Amniotic epithelial cell (primary cell): ENCODE measurements around the gene PSMB3.
"Not testable (repeated sequence)": the region's sequence is repeated elsewhere in the genome, so short reads cannot be mapped to it uniquely, and the experiment has no call there.

Experiments
- DNase-seq: peaks from one replicate; pipeline ENCODE4 v3.0.0-alpha.2; 2010; ENCODE audit warnings: low read depth

The PSMB3 gene

DNA sequence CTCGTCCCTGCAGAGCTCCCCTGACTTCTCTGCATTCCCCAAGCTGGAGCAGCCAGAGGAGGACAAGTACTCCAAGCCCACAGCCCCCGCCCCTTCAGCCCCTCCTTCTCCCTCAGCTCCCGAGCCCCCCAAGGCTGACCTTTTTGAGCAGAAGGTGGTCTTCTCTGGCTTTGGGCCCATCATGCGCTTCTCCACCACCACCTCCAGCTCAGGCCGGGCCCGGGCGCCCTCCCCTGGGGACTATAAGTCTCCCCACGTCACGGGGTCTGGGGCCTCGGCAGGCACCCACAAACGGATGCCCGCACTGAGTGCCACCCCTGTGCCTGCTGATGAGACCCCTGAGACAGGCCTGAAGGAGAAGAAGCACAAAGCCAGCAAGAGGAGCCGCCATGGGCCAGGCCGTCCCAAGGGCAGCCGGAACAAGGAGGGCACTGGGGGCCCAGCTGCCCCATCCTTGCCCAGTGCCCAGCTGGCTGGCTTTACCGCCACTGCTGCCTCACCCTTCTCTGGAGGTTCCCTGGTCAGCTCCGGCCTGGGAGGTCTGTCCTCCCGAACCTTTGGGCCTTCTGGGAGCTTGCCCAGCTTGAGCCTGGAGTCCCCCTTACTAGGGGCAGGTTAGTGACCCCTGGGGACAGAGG lies 36.1 kb upstream of the PSMB3 start:
- DNase-seq, result no peak

DNA sequence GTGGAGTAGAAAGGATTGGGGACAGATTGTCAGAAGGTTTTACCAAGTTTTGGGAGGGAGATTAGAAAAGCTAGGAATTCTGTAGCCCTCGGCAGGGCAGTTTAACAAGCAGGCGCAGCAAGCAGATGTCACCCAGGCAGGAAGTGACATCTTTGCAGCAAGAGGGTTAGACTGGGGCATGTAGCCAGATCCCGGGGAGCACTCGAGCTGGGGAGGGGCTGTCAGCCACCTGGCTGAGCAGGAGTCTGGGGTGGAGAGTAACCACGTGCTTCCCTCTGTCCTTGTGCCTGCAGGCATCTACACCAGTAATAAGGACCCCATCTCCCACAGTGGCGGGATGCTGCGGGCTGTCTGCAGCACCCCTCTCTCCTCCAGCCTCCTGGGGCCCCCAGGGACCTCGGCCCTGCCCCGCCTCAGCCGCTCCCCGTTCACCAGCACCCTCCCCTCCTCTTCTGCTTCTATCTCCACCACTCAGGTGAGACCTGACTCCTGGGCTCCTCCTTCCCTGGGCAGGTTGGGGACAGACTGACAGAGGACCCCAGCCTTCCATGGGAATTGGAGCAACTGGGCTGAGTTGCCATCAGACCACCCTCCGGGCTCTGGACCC lies 35.3 kb upstream of the PSMB3 start:
- DNase-seq, result no peak

DNA sequence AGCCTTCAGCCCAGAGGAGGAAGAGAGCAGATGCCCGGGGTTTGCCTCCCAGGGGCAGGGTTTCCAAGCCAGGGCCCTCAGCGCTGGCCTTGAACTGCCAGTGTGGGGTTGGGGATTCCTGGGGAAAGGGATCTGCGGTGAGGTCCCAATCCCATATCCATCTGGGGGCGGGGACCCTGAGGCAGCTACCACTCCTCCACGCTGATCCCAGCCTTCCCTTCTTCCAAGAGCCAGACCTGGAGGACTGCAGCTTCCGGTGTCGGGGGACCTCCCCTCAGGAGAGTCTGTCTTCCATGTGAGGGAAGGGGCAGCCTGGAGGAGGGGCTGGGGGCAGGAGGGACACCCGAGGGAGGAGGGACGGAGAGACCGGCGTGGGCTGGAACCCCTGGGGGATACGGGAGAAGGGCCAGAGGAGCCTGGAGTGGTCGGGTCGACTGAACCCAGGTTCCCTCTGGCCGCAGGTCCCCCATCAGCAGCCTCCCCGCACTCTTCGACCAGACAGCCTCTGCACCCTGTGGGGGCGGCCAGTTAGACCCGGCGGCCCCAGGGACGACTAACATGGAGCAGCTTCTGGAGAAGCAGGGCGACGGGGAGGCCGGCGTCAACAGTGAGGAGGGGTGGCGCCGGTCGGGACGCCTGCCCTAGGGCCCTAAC lies 33.1 kb upstream of the PSMB3 start:
- DNase-seq, result no peak

DNA sequence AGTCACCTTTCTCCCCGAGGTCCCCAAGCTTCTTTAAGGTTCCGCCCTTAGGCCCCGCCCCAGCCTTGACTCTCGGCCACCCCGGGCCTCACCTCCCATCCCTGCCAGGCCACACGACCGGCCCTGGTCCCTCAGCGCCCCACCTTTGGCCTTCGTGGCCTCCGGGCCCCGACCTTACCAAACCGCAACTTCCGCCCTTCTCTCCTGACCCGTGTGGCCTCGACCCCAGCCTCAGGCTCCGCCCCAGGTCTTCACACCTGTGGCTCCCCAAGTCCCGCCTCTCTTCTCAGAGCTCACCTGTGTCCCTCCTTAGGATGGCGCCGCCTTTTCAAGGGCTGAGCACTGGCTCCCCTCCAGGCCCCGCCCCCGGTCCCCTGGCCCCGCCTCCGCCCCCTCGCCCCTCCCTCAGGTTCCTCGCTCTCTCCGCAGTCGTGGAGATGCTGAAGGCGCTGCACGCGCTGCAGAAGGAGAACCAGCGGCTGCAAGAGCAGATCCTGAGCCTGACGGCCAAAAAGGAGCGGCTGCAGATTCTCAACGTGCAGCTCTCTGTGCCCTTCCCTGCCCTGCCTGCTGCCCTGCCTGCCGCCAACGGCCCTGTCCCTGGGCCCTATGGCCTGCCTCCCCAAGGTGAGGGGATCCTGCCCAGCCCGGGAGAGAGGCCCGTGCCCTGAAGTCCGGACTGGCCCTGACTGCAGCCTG lies 32.4 kb upstream of the PSMB3 start:
- no peak for DNase-seq

DNA sequence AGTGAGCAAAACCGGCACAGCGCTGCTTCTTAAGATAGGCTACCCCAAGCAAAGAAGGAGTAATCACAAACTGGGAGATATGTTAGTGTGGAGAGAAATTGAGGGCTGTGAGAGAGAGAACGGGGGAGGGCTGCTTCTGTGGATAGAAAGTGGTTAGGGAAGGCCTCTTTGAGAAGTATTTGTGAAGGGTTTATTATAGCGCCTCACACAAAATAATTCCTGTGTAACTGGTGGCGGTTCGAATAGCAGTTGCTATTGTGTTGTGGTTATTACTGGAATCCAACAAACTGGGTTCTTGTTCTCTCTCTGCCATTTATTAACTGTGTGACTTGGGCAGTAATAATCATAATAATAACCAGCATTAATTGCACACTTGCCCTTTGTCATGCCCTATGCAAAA lies 31.6 kb upstream of the PSMB3 start:
- no peak for DNase-seq

DNA sequence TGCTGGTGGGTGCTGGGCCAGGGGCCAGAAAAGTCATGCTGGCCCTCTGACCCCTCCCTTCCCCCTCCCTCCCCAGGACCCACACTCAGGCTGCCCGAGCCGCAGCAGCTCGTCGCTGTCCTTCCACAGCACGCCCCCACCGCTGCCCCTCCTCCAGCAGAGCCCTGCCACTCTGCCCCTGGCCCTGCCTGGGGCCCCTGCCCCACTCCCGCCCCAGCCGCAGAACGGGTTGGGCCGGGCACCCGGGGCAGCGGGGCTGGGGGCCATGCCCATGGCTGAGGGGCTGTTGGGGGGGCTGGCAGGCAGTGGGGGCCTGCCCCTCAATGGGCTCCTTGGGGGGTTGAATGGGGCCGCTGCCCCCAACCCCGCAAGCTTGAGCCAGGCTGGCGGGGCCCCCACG lies 30.7 kb upstream of the PSMB3 start:
- DNase-seq, result no peak

DNA sequence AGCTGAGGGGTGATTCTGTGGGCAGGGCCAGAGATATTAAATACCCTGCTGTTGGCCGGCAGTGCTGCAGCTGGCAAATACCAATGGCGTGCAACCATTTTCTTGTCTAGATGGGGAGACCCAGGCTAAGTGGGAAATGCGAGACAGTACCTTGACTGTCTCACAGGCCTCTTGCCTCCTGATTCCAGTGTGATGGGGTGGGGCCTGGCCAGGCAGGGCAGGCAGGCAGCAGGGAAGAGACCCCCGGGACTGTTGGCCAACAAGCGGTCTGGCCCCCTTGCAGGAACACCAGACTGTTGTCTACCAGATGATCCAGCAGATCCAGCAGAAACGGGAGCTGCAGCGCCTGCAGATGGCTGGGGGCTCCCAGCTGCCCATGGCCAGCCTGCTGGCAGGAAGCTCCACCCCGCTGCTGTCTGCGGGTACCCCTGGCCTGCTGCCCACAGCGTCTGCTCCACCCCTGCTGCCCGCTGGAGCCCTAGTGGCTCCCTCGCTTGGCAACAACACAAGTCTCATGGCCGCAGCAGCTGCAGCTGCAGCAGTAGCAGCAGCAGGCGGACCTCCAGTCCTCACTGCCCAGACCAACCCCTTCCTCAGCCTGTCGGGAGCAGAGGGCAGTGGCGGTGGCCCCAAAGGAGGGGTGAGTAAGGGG lies 28.1 kb upstream of the PSMB3 start:
- DNase-seq, result no peak

DNA sequence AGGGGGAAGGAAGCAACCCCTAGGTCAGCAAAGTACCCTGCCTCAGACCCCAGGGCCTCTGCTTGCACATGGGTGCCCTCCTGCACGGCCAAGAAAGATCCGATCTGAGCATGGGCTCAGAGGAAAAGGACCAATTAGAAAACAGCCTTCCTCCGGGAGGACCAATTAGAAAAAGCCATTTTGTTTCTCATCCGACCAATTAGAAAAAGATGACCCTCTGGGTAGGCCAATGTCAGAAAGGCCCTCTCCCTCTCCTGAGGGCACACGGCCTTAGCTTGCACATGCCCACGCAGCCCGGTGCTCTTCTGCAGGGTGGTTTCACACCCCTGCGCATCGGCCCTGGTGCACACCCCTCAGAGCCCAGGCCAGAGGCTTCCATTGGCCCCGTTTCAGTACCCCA lies 27.5 kb upstream of the PSMB3 start:
- DNase-seq, result no peak

DNA sequence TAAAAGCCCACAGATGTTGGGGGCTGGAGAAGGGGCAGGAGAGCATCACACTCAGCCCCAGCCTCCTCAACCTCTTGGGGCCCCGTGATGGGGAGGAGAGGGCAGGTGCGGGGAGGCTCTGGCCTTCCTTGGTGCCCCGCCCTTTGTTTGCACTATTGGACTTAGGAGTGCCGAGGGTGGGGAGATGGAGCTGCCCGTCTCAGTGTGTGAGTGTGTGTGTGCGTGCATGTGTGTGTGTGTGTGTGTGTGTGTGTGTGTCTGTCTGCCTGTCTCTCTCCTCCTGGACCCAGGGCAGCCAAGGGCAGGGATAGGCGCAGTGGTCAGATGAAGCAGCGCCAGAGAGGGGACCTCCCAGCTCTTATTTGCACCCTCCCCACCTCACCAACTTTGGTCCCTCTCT lies 26.4 kb upstream of the PSMB3 start:
- not testable (repeated sequence) for DNase-seq

DNA sequence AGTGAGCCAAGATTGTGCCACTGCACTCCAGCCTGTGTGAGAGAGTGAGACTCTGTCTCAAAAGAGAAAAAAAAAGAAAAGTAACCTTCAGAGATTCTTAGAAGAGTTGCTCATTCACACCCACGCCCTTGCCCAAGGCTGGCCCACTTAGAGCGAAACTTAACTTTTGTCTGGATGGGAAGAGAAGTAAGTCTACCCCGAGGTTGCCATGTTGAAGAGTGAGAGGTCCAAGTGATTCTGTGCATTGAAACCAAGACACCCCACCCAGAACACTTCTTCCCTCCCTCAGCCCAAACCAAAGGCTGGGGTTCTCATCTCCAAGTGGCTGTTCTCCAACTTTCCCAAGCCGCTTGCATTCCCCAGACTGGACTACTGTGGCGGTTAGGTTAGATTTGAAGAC lies 24.8 kb upstream of the PSMB3 start:
- no peak for DNase-seq

DNA sequence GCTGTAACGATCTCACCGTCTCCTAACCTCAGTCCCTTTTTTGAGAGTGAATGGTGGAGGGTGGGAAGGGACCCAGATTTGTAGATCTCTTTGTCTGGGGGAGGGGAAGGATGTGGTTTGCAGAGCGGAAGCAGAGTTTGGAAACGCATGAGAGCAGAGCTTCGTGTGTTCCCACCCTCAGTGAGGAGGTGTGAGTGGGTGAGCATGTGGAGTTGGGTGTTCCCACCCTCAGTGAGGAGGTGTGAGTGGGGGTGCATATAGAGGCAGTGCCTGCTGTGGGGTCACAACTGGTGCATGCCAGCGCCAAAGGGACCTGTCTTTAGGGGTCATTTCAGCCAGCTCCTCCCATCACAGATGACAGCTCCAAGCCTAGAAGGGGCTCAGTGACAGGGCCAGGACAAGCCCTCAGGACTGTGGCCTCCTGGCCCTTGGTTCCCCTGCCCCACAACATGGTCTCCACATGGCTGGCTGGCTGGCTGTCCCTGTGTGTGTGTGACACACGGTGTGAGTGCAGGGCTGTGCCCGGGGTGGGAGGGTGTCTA lies 24.2 kb upstream of the PSMB3 start:
- DNase-seq, result no peak

DNA sequence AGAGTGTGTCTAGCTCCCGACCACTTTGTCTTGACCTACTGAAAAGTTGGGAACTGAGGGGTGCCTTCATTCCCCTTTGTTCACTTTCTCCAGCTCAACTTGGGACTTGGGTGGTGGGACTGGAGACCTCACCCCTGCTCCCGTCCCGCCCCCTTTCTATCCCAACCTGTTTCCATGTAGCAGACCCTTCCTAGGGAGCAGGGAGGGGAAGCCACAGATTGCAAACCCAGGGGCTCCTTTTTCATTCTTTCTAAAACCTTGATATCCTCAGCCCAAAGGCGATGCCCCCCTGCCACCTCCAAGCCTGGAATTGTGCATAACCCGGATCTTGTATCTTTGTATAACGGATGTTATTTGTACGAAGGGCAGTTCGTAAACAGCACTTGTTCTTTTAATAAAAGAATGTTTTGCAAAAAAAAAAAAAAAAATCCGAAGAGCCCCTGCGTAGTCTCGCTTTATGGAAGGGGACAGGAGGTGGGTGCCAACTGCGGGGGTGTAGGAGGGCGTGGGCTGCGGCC lies 23.1 kb upstream of the PSMB3 start:
- no peak for DNase-seq

DNA sequence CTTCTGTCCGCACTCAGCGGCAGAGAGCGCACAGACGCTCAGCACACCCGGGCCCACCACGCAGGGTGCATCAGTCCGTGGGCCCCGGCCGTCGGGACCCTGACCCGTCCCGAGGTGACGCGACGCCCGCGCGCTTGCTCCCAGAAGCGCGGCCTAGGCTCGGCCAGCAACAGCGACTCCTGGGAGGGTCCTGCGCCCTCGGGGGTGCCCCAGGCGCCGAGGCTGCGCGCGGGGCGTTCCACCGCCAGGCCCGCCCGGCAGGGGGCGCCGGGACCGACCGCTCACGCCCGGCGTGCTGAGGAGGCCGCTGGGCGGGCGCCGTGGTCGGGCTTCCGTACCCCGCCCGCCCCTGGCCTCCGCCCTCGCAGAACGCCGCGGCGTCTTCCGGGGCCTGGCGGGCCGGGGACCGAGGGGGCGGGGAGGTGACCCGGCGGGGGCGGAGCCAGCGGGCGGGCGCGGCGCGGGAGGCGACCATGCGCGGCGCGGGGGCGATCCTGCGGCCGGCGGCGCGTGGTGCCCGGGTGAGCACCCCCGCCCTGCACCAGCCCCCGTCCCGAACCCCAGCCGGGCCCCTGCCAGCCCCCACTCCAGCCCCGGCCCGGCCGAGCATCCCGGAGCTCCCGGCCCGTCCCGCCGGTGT lies 22.5 kb upstream of the PSMB3 start, which contains the start of gene CISD3:
CISD3 (plus strand) TSS at position 456 of the 640 bp plus-strand sequence; CDS start at position 474, 18 bp downstream.
- DNase-seq, result peak; percentile 68

DNA sequence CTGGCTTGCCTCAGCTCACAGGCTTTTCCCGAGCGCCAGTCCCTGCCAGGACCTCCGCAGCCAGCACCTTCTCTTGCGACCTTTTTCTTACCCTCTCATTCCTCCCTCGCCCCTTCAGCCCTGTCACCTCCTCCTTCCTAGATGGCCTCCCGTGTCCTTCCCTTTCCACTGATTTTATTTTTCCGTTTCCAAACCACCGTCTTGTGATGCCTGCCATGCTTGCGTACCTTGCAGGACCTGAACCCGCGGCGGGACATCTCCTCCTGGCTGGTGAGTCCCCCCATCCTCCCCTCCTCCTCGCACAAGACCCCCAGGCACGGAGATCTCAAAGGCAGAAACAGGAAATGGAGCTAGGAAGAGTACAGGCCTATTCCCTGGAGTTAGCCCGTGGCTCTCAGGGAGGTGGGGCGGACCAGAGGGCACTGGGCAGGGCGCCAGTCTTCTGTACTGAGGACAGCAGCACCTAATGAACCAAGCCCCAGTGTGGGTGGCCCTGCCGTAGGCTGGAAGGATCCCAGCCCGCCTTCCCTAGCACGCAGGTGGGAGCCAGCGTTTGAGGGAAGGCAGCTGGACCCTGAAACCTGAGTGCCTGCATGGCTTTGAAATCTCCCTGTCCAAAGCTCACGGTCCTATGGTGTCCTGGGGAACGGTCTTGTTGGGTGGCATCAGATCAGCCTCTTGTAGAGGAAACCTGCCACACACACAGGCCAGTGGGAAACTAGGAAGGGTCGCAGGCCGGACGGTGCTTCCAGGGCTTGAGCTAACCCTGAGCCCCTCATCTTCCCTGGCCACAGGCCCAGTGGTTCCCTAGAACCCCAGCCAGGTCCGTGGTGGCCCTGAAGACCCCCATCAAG lies 21.8 kb upstream of the PSMB3 start:
- DNase-seq, result peak; percentile 58

DNA sequence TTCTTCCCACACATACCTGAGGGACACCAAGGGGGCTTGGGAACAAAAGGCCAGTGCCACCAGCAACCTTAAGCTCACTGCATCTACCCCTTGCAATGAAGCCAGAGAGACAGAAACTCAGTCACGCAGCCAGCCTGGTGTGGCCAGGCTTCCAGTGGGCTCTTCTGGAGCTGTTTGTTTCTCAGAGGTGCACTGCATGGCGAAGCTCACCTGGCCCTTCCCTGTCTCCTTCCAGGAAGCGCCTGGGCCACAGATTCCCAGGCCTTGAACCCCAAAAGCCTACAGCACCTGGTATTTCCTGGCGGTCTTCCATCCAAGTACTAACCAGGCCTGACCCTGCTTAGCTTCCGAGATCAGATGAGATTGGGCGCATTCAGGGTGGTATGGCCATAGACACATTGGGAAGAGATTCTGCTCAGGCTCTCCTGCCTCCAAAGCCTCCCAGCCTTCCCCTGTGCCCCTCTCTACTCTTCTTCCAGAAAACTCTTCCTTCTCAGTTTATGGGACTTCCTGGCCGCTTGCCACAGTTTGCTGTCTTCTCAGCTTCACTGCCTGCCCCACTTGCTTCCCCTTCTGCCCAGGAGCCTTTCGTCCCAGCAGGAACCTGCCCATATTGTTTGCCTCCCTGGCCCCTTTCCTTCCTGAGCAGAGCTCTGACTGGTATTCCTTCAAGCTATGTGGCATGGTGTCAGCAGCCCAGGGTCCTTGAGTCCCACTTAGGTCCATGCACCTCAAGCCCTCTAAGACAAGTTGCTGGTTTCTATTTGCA lies 20.8 kb upstream of the PSMB3 start:
- DNase-seq, result no peak

DNA sequence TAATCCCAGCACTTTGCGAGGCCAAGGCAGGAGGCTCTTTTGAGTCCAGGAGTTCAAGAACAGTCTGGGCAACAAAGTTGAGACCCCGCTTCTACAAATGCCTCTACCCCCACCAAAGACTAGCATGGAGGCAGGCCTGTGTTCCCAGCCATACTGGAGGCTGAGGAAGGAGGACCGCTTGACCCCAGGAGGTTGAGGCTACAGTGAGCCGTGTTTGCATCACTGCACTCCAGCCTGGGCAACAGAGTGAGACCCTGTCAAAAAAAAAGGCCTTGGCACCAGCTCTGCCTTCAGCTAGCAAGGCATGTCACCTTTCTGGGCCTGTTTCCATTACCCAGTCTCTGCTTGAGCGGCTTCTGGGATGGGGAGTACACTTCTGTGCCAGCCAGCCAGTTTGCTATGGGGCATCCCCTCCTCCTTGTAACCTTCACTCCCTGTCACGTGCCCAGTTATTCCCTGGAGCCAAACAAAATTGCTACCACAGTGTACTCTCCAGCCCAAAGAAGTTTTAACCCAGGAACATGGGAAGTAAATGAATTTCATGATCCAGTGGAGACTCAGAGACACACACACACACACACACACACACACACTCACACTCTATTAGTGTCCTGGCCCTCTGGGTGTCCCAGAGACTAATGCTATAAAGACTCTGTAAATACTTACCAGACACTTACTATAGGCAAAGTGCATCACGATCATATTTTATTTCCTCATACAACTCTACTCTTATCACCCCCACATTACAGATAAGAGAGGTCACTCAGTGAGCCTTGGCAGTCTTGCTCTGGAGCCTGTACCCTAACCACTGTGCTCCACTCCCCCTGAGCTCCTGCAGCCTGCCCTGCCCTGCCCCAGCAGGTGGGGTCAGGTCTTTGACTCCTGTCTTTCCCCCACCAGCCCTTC lies 19.9 kb upstream of the PSMB3 start:
- DNase-seq, result no peak

DNA sequence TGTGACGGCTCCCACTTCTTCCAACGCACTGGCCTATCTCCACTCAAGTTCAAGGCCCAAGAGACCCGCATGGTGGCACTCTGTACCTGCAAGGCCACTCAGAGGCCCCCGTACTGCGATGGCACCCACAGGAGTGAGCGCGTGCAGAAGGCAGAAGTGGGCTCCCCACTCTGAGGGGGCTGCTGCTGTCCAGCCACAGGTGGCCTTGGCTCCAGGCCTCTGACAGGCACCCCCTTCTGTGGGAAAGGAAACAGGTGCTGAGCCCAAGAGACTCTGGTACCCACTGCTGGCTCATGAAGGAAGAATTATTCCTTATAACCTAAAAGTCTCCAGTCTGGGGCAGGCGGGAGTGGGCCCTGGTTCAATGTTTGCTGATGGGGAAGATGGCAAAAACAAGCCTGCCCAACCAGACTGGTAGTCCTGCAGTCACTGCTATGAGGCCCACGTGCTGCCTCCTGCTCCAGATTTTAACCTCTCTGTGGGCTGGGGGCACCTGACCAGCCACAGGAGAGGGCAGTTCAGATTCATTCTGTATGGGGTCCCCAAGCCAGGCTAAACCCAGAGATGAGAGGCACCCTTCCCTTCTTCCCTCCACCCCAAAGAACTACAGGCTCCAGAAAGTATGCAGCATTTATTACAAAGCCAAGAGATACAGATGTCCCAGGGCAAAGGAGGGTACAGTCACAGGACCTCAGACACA lies 19.1 kb upstream of the PSMB3 start:
- no peak for DNase-seq
